HEK293T (cell line): ENCODE results near the gene DVL2.
"Not testable (repeated sequence)": the region's sequence is repeated elsewhere in the genome, so short reads cannot be mapped to it uniquely, and the experiment has no call there.

Experiments
- ARNT ChIP-seq: fragments of 450-650 bp; IDR thresholded peaks from 2 replicates; pipeline ENCODE4 v1.6.1; 2017; ENCODE audit warnings: mild to moderate bottlenecking
- BHLHE40 ChIP-seq: fragments of 450-650 bp; IDR thresholded peaks from 2 replicates; pipeline ENCODE4 v1.6.1; 2016; ENCODE audit warnings: mild to moderate bottlenecking, moderate library complexity, borderline replicate concordance
- FOXA1 ChIP-seq: fragments of 450-650 bp; IDR thresholded peaks from 2 replicates; pipeline ENCODE4 v1.6.1; 2016; ENCODE audit warnings: mild to moderate bottlenecking
- FOXK2 ChIP-seq: fragments of 450-650 bp; IDR thresholded peaks from 2 replicates; pipeline ENCODE4 v1.6.1; 2016; ENCODE audit warnings: mild to moderate bottlenecking
- FOXM1 ChIP-seq: fragments of 450-650 bp; IDR thresholded peaks from 2 replicates; pipeline ENCODE4 v1.6.1; 2017; ENCODE audit warnings: mild to moderate bottlenecking, borderline replicate concordance
- HDGF ChIP-seq: fragments of 450-650 bp; IDR thresholded peaks from 2 replicates; pipeline ENCODE4 v1.6.1; 2017; ENCODE audit warnings: antibody characterized with exemption, borderline replicate concordance
- SP1 ChIP-seq: fragments of 450-650 bp; IDR thresholded peaks from 2 replicates; pipeline ENCODE4 v1.6.1; 2017
- ZNF384 ChIP-seq: fragments of 450-650 bp; IDR thresholded peaks from 2 replicates; pipeline ENCODE4 v1.6.1; 2016

GRCh38 chr17:7182101-7182500 lies 52.2 kb downstream of the DVL2 start:
- not testable (repeated sequence) for TF ChIP-seq FOXK2, SP1, BHLHE40, FOXA1, FOXM1, HDGF, ARNT, ZNF384
